Measurements from ENCODE around the gene WBP1.
A peak's percentile ranks its signal among the peaks of the same experiment; 100 is the strongest.

DNA sequence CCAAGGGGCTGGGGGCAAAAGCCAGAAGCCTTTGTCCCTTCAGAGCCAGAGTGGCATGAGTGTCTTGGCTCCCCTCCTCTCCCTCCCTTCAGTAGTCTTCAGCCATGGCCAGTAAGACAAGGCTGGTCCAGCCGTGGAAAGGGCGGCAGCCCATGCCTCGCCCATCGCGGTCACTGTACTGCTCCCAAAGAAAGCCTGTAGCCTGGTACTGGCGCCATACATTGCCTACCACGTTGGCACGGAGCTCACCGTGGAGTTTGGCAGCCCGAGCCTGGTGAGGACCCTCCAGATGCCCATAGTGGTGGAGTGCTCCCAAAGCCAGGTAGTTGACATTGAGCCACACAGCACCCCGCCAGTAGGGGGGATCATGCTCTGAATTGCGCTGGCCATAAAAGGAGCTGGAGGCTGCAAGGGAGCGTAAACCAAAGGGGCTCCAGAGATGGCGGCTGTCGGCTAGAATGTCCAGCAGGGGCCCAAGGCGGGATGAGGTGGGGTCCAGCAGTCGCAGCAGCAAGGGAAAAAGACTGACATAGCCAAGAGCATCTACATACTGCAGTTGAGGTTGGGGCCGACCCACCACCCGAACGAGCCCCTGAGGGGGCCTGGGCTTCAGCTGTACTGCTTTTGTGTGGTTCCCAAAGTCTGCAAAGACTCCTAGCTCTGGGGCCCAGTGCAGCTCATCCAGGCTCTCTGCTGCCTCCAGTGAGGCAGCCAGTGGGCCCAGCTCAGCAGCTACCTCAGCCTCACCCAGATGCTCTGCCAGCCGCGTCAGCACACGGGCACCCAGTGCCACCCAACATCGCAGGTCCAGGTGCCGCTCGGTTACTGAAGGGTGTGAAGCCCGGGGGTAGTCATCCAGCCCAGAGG lies 3.2 kb downstream of the WBP1 start:
- TF ChIP-seq, protein P1, sequence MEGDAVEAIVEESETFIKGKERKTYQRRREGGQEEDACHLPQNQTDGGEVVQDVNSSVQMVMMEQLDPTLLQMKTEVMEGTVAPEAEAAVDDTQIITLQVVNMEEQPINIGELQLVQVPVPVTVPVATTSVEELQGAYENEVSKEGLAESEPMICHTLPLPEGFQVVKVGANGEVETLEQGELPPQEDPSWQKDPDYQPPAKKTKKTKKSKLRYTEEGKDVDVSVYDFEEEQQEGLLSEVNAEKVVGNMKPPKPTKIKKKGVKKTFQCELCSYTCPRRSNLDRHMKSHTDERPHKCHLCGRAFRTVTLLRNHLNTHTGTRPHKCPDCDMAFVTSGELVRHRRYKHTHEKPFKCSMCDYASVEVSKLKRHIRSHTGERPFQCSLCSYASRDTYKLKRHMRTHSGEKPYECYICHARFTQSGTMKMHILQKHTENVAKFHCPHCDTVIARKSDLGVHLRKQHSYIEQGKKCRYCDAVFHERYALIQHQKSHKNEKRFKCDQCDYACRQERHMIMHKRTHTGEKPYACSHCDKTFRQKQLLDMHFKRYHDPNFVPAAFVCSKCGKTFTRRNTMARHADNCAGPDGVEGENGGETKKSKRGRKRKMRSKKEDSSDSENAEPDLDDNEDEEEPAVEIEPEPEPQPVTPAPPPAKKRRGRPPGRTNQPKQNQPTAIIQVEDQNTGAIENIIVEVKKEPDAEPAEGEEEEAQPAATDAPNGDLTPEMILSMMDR (conservative IDR thresholded peaks at IDR 0.05 in 1 of 2, IDR thresholded peaks at IDR 0.05 in 1 of 2; ENCODE audit: extremely low read depth in 1 of 2, insufficient read depth in 1 of 2, low read depth in 1 of 2, low read length in 2 of 2), result peak; percentile 14 to 24
- TF ChIP-seq EZH2 (IDR thresholded peaks at IDR 0.05; ENCODE audit: borderline replicate concordance, low read length), result no peak
